Breast epithelium (tissue), 4 donors: ENCODE results near the gene FHL5. TPM values are rescaled to one million over a fixed set of nuclear protein-coding genes. Genes with fewer than 3 reads are reported as not detected.

Source experiments
- DNase-seq, 2 donors: peaks; one replicate each; pipeline ENCODE4 v3.0.0-alpha.2; 2019; ENCODE audit warnings: low spot score in 2 of 2
- H3K27ac ChIP-seq, 2 donors: fragments of 200-600 bp; sonication (generic) in 1 of 2; one replicate each; pipeline ENCODE4 v1.5.1; 2016 to 2019; ENCODE audit warnings: mild to moderate bottlenecking in 1 of 2
- H3K27me3 ChIP-seq, 2 donors: fragments of 200-600 bp; sonication (generic) in 1 of 2; one replicate each; pipeline versions ENCODE4 v1.5.1 to v1.6.0; 2017 to 2019; ENCODE audit warnings: control low read depth in 1 of 2, mild to moderate bottlenecking in 1 of 2
- H3K36me3 ChIP-seq: fragments of 200-600 bp; one replicate; pipeline ENCODE4 v1.5.1; 2019
- H3K4me1 ChIP-seq, 2 donors: fragments of 200-600 bp; sonication (generic); one replicate each; pipeline ENCODE4 v1.5.1; 2016 to 2019; ENCODE audit warnings: control low read depth in 1 of 2
- H3K4me3 ChIP-seq, 3 donors: fragments of 200-600 bp; sonication (generic); 1 replicate in 2 of 3; 2 replicates in 1 of 3; pipeline ENCODE4 v1.5.1; 2016 to 2019; ENCODE audit warnings: mild to moderate bottlenecking in 3 of 3, moderate library complexity in 2 of 3
- H3K9me3 ChIP-seq, 2 donors: fragments of 200-600 bp; sonication (generic) in 1 of 2; one replicate each; pipeline ENCODE4 v1.5.1; 2016 to 2019; ENCODE audit warnings: control low read depth in 1 of 2
- CTCF ChIP-seq, 3 donors: fragments of 450-650 bp; IDR thresholded peaks; one replicate each; pipeline ENCODE4 v1.5.1; 2016 to 2017; ENCODE audit warnings: antibody characterized with exemption in 3 of 3, mild to moderate bottlenecking in 3 of 3, moderate library complexity in 3 of 3
- POLR2A ChIP-seq: fragments of 450-650 bp; IDR thresholded peaks from one replicate; pipeline ENCODE4 v1.6.1; 2016; ENCODE audit warnings: antibody characterized with exemption, mild to moderate bottlenecking, moderate library complexity
- POLR2AphosphoS5 ChIP-seq, 3 donors: sonication (generic); formaldehyde crosslinking; IDR thresholded peaks; one replicate each; pipeline ENCODE4 v1.6.1; 2017; ENCODE audit warnings: antibody characterized with exemption in 3 of 3
- intact Hi-C: fragments of 100-400 bp; cut with DNase I; formaldehyde crosslinking; loops from one replicate; pipeline ENCODE4 v1.15.1; 2023; ENCODE audit warnings: low total_unique reads
- total RNA-seq, 3 donors: library from RNA; depleted of rRNA; stranded (reverse); fragments of >200 nt; gene quantifications; one replicate each; pipeline ENCODE4 v1.1.0, GENCODE V29; 2016

The FHL5 gene
- total RNA-seq, 3 donors from 2014 or later, result 12.9 to 45.2 (median 25.0) TPM

GRCh38 chr6:96657344-96657743 lies 94.4 kb downstream of the FHL5 start:
- peaks cover 0 to under 1% of the 10 kb centered on the region in 2 donors for H3K9me3 ChIP-seq
- H3K4me3 ChIP-seq, result no peak overlapping the region
- intact Hi-C loops, result no loop called here
- no peaks in the 10 kb centered on the region for H3K36me3 ChIP-seq
- no peak for TF ChIP-seq CTCF (IDR thresholded peaks at IDR 0.05)
- no peak for TF ChIP-seq POLR2AphosphoS5 (IDR thresholded peaks at IDR 0.05)
- TF ChIP-seq POLR2A, result no peak
- no peak for DNase-seq
- H3K27ac ChIP-seq, result no peak overlapping the region
- H3K27me3 ChIP-seq, result no peaks in the 10 kb centered on the region
- no peaks in the 10 kb centered on the region for H3K4me1 ChIP-seq

- intact Hi-C loops, result no loop called here
- TF ChIP-seq POLR2AphosphoS5 (IDR thresholded peaks at IDR 0.05), result no peak
- TF ChIP-seq CTCF (IDR thresholded peaks at IDR 0.05), result no peak
- no peak for TF ChIP-seq POLR2A
- H3K4me3 ChIP-seq, result no peak overlapping the region
Observed at GRCh38 chr6:96659084-96659845, 96.3 kb downstream of the FHL5 start.

More at GRCh38 chr6:96659084-96659845, 96.3 kb downstream of the FHL5 start:
- H3K27me3 ChIP-seq, result no peaks in the 10 kb centered on the region
- no peak for DNase-seq
- no peak overlapping the region for H3K27ac ChIP-seq
- no peaks in the 10 kb centered on the region for H3K4me1 ChIP-seq
- H3K9me3 ChIP-seq, result peaks cover 0 to 6% of the 10 kb centered on the region in 2 donors
- no peaks in the 10 kb centered on the region for H3K36me3 ChIP-seq

Other genes with a start within 250 kb of the FHL5 start
- 10 to 100 TPM; 22.6 to 29.9 (median 28.0) TPM for gene UFL1, start 41.3 kb upstream of the FHL5 start, total RNA-seq